GM23248 (cell line): ENCODE measurements around the gene EYA3. TPM values are rescaled to one million over a fixed set of nuclear protein-coding genes. Genes with fewer than 3 reads are reported as not detected.
"Not testable (repeated sequence)": the region's sequence is repeated elsewhere in the genome, so short reads cannot be mapped to it uniquely, and the experiment has no call there.

Experiments used
- DNase-seq: peaks from one replicate; pipeline ENCODE4 v3.0.0-alpha.2; 2015
- H2AFZ ChIP-seq: fragments of 200-600 bp; sonication (generic); 2 replicates; pipeline ENCODE4 v1.6.1; 2016; ENCODE audit warnings: antibody characterized with exemption
- H3F3A ChIP-seq: fragments of 200-600 bp; sonication (generic); 2 replicates; pipeline ENCODE4 v1.6.1; 2016; ENCODE audit warnings: mild to moderate bottlenecking, antibody characterized with exemption, mixed run types; ENCODE audit not compliant: insufficient read depth
- H3K27ac ChIP-seq: fragments of 200-600 bp; sonication (generic); 2 replicates; pipeline ENCODE4 v1.5.1; 2016; ENCODE audit warnings: mild to moderate bottlenecking
- H3K27me3 ChIP-seq: fragments of 200-600 bp; sonication (generic); replicated peaks from 2 replicates; pipeline ENCODE4 v1.6.1; 2016; ENCODE audit warnings: mild to moderate bottlenecking; ENCODE audit not compliant: insufficient read depth
- H3K36me3 ChIP-seq: fragments of 200-600 bp; sonication (generic); 2 replicates; pipeline ENCODE4 v1.6.1; 2016; ENCODE audit warnings: low read depth, mild to moderate bottlenecking
- H3K4me1 ChIP-seq: fragments of 200-600 bp; sonication (generic); 2 replicates; pipeline ENCODE4 v1.6.1; 2016; ENCODE audit warnings: mild to moderate bottlenecking; ENCODE audit not compliant: insufficient read depth
- H3K4me2 ChIP-seq: fragments of 200-600 bp; sonication (generic); one replicate; pipeline ENCODE4 v1.6.1; 2016; ENCODE audit warnings: mild to moderate bottlenecking; ENCODE audit not compliant: unreplicated experiment
- H3K4me3 ChIP-seq: fragments of 200-600 bp; sonication (generic); 2 replicates; pipeline ENCODE4 v1.5.1; 2016; ENCODE audit warnings: mild to moderate bottlenecking
- H3K79me2 ChIP-seq: fragments of 200-600 bp; sonication (generic); 2 replicates; pipeline ENCODE4 v1.6.1; 2016; ENCODE audit warnings: mild to moderate bottlenecking; ENCODE audit not compliant: insufficient read depth
- H3K9ac ChIP-seq: fragments of 200-600 bp; sonication (generic); 2 replicates; pipeline ENCODE4 v1.6.1; 2016; ENCODE audit warnings: mild to moderate bottlenecking
- H3K9me2 ChIP-seq: fragments of 200-600 bp; sonication (generic); 2 replicates; pipeline ENCODE4 v1.6.1; 2016; ENCODE audit warnings: mixed run types, mild to moderate bottlenecking, moderate library complexity; ENCODE audit not compliant: insufficient read depth
- H3K9me3 ChIP-seq: fragments of 200-600 bp; sonication (generic); one replicate; pipeline ENCODE4 v1.6.1; 2017; ENCODE audit warnings: low read depth
- H4K20me1 ChIP-seq: fragments of 200-600 bp; sonication (generic); 2 replicates; pipeline ENCODE4 v1.6.0; 2016; ENCODE audit not compliant: insufficient read depth
- EZH2 ChIP-seq: fragments of 200-600 bp; sonication (generic); IDR thresholded peaks from 2 replicates; pipeline ENCODE4 v1.6.1; 2018; ENCODE audit warnings: antibody characterized with exemption, mild to moderate bottlenecking; ENCODE audit not compliant: insufficient read depth, poor library complexity, severe bottlenecking
- EZH2phosphoT487 ChIP-seq: fragments of 200-600 bp; sonication (generic); IDR thresholded peaks from 2 replicates; pipeline ENCODE4 v1.6.1; 2018; ENCODE audit warnings: antibody characterized with exemption, moderate library complexity, mild to moderate bottlenecking, low read depth; ENCODE audit not compliant: insufficient read depth
- WGBS, 2 experiments: methylation state at CpG; one replicate each; pipeline ENCODE4 v1.1.6; 2015 to 2017; ENCODE audit warnings: low lambda C conversion rate in 2 of 2, low coverage in 1 of 2; ENCODE audit errors: missing lambda C conversion rate in 2 of 2; 5-methylcytosine and 5-hydroxymethylcytosine counted together
- in situ Hi-C: fragments of 300-500 bp; cut with MboI; formaldehyde crosslinking; loops from 2 replicates; pipeline ENCODE4 v1.15.0; 2020
- polyA plus RNA-seq: library from polyadenylated mRNA; unstranded; fragments of >200 nt; fragmentation: Nextera tagmentation; extraction: Ambion mirVana; gene quantifications from 2 replicates; pipeline ENCODE4 v1.2.1, GENCODE V29; 2016
- total RNA-seq: library from RNA; depleted of rRNA; stranded (reverse); fragments of >200 nt; shearing (Covaris generic); gene quantifications from 2 replicates; pipeline ENCODE4 v1.2.3, GENCODE V29; 2014

The EYA3 gene
- total and polyA plus RNA-seq, 2 experiments from 2014 or later = 9.1 to 16.9 TPM

DNA sequence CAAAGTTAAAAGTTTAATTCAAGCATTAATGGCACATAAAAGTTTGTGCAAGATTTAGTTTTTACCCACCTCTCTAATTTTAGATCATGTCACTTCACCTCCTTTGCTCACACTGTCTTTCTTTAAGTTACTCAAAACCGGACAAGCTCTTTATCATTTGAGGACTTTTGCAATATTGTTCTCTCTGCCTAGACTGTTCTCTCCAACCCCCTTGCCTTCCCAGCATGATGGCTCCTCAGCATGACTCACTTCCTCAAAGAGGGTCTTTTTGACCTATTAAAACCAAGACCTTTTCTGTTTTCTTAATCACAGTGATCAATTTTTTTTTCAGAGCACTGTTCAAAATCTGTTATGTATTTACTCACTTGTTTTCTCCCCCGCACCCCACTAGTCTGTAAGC, 67.3 kb downstream of the EYA3 start:
- TF ChIP-seq EZH2phosphoT487 = no peak
- no peak for TF ChIP-seq EZH2
- Histone ChIP-seq H4K20me1 (no peaks in the 10 kb centered on the region), H3K4me2 (no peak overlapping the region), H3K27ac (no peak overlapping the region), H3F3A (no peaks in the 10 kb centered on the region), H2AFZ (no peak overlapping the region), H3K27me3 (no peaks in the 10 kb centered on the region), H3K4me1 (no peaks in the 10 kb centered on the region), H3K9me2 (no peaks in the 10 kb centered on the region), H3K79me2 (no peaks in the 10 kb centered on the region), H3K9me3 (no peaks in the 10 kb centered on the region), H3K9ac (no peak overlapping the region), H3K36me3 (peaks cover 11% of the 10 kb centered on the region; the same call in 1 of the 2 replicates), H3K4me3 (no peak overlapping the region)
- DNase-seq = no peak
- 71 to 81% methylated on average over 2 of the region's 2 CpGs for WGBS, 2 experiments
- in situ Hi-C loops = no loop called here

- DNase-seq = peak; percentile 31
- in situ Hi-C loops = no loop called here
- no peak for TF ChIP-seq EZH2phosphoT487
- no peak for TF ChIP-seq EZH2
- H3K9ac ChIP-seq = no peak overlapping the region
- peaks cover 37% of the 10 kb centered on the region for H3K36me3 ChIP-seq
- WGBS, 2 experiments = 93 to 96% methylated on average over 1 of the region's 1 CpG
- H3K4me3 ChIP-seq = no peak overlapping the region
- H3F3A ChIP-seq = no peaks in the 10 kb centered on the region
- H4K20me1 ChIP-seq = no peaks in the 10 kb centered on the region
- H3K27me3 ChIP-seq = no peaks in the 10 kb centered on the region
- no peak overlapping the region for H3K4me2 ChIP-seq
- no peaks in the 10 kb centered on the region for H3K9me2 ChIP-seq
- no peak overlapping the region for H2AFZ ChIP-seq
- H3K27ac ChIP-seq = no peak overlapping the region
- no peaks in the 10 kb centered on the region for H3K79me2 ChIP-seq
- H3K9me3 ChIP-seq = no peaks in the 10 kb centered on the region
- H3K4me1 ChIP-seq = 0 out of 2 replicates have a peak, but pooled peaks cover 6% of the 10 kb centered on the region
These were observed 77.4 kb downstream of the EYA3 start for GRCh38 chr1:28010969-28011368.

GRCh38 chr1:28003117-28003516, 85.3 kb downstream of the EYA3 start:
- H3K79me2 ChIP-seq, H3K4me2 ChIP-seq, H3K27me3 ChIP-seq, H3F3A ChIP-seq, H2AFZ ChIP-seq, H3K9me3 ChIP-seq, H3K4me3 ChIP-seq, H3K4me1 ChIP-seq, in situ Hi-C loops, H3K27ac ChIP-seq, H4K20me1 ChIP-seq, H3K9me2 ChIP-seq, H3K9ac ChIP-seq, DNase-seq: not testable (repeated sequence)
- whole genome bisulfite sequencing, 2 experiments = 98% methylated on average over 8 of the region's 8 CpGs
- peaks cover 11% of the 10 kb centered on the region for H3K36me3 ChIP-seq

DNA sequence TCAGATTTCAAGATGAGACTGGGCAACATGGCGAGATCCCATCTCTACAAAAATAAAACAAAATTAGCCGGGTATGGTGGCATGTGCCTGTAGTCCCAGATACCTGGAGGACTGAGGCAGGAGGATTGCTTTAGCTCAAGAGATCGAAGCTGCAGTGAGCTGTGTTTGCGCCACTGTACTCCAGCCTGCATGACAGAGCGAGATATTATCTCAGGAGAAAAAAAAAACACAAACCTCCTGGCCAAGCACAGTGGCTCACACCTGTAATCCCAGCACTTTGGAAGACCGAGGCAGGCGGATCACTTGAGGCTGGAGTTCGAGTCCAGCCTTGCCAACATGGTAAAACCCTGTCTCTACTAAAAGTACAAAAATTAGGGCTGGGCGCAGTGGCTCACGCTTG, 85.8 kb downstream of the EYA3 start:
- no peaks in the 10 kb centered on the region for H3K4me1 ChIP-seq
- peaks cover 16% of the 10 kb centered on the region for H3K36me3 ChIP-seq
- H3K79me2 ChIP-seq = no peaks in the 10 kb centered on the region
- no peaks in the 10 kb centered on the region for H3F3A ChIP-seq
- no peaks in the 10 kb centered on the region for H3K27me3 ChIP-seq
- H4K20me1 ChIP-seq = no peaks in the 10 kb centered on the region
- H3K4me2 ChIP-seq = no peak overlapping the region
- no peaks in the 10 kb centered on the region for H3K9me2 ChIP-seq
- no peak for TF ChIP-seq EZH2phosphoT487
- no peak overlapping the region for H3K9ac ChIP-seq
- no peak for DNase-seq
- H2AFZ ChIP-seq = no peak overlapping the region
- no peaks in the 10 kb centered on the region for H3K9me3 ChIP-seq
- WGBS, 2 experiments = 99% methylated on average over 10 of the region's 10 CpGs
- H3K27ac ChIP-seq = no peak overlapping the region
- no peak overlapping the region for H3K4me3 ChIP-seq
- in situ Hi-C loops = no loop called here

DNA sequence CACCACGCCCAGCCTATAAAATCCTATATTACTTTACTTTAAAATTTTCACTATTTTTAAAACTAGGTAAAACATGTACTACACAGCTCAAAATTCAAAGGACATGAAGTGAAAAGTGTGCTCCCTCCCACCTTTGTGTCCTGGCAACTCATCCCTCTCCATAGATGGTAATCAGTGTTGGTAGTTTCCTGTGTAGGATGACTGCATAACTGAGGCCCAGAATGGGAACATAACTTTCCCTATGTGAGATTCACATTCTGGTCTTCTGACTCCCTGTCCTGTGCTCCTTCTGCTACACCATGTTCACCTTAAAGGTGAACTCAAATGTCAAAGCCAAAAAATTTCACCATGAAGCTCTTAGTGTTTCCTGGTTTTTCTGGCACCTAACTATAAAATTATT, 89.4 kb downstream of the EYA3 start:
- no peaks in the 10 kb centered on the region for H3K27me3 ChIP-seq
- no peak overlapping the region for H3K4me2 ChIP-seq
- H2AFZ ChIP-seq = no peak overlapping the region
- H3K9me3 ChIP-seq = no peaks in the 10 kb centered on the region
- peaks cover 24% of the 10 kb centered on the region for H3K36me3 ChIP-seq
- no peaks in the 10 kb centered on the region for H3K9me2 ChIP-seq
- H3K4me1 ChIP-seq = no peaks in the 10 kb centered on the region
- H3F3A ChIP-seq = no peaks in the 10 kb centered on the region
- H4K20me1 ChIP-seq = no peaks in the 10 kb centered on the region
- no peak for TF ChIP-seq EZH2phosphoT487
- TF ChIP-seq EZH2 = no peak
- WGBS, 2 experiments = 90 to 100% methylated on average over 1 of the region's 1 CpG
- no peak overlapping the region for H3K9ac ChIP-seq
- no peaks in the 10 kb centered on the region for H3K79me2 ChIP-seq
- H3K4me3 ChIP-seq = no peak overlapping the region
- H3K27ac ChIP-seq = no peak overlapping the region
- in situ Hi-C loops = no loop called here
- DNase-seq = peak; percentile 26

DNA sequence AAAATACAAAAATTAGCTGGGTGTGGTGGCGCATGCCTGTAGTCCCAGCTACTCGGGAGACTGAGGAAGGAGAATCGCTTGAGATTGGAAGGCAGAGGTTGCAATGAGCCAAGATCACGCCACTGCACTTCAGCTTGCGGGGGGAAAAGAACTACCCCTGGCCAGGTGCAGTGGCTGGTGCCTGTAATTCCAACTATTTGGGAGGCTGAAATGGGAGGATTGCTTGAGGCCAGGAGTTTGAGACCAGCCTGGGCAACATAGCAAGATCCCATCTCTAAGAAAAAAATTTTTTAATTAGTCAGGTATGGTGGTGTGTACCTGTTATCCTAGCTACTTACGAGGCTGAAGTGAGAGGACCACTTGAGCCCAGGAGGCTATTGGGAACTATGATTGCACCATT, 93.9 kb downstream of the EYA3 start:
- H3K79me2 ChIP-seq, H2AFZ ChIP-seq, in situ Hi-C loops, H4K20me1 ChIP-seq, H3K9ac ChIP-seq, H3K27me3 ChIP-seq, H3K9me2 ChIP-seq, H3F3A ChIP-seq, H3K9me3 ChIP-seq, H3K4me2 ChIP-seq, H3K27ac ChIP-seq, H3K4me3 ChIP-seq, H3K4me1 ChIP-seq, DNase-seq: not testable (repeated sequence)
- H3K36me3 ChIP-seq = peaks cover 49% of the 10 kb centered on the region
- WGBS, 2 experiments = 99 to 100% methylated on average over 6 of the region's 6 CpGs
